ENCODE measurements around the gene KCND2. TPM values are rescaled to one million over a fixed set of nuclear protein-coding genes. Genes with fewer than 3 reads are reported as not detected.

Gene KCND2
- total RNA-seq, 1 donor from 2014 or later: 3.7 TPM

DNA sequence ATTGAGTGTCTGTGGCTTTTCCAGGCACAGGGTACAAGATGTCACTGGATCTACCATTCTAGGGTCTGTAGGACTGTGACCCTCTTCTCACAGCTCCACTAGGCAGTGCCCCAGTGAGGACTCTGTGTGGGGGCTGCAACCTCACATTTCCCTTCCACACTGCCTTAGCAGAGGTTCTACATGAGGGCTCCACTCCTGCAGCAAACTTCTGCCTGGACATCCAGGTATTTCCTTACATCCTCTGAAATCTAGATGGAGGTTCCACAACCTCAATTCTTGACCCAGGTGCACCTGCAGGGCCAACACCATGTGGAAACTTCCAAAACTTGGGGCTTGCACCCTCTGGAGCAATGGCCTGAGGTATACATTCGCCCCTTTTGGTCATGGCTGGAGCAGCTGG is 183.7 kb downstream of the KCND2 start:
- Mint-ChIP-seq H3K4me1 (no peaks in the 10 kb centered on the region), H3K27me3 (ENCODE audit: low read depth) (no peaks in the 10 kb centered on the region), H3K36me3 (peaks cover 5% of the 10 kb centered on the region), H3K27ac (no peak overlapping the region), H3K9me3 (peaks cover 32% of the 10 kb centered on the region), H3K4me3 (no peak overlapping the region)
- TF ChIP-seq CTCF (IDR thresholded peaks at IDR 0.05; ENCODE audit: unreplicated experiment): no peak
- DNase-seq (ENCODE audit: low spot score in 2 of 2, unreplicated experiment in 2 of 2): no peak

- Mint-ChIP-seq H3K9me3 (peaks cover 11% of the 10 kb centered on the region), H3K4me1 (no peaks in the 10 kb centered on the region), H3K4me3 (no peak overlapping the region), H3K27ac (no peak overlapping the region), H3K27me3 (ENCODE audit: low read depth) (no peaks in the 10 kb centered on the region), H3K36me3 (peaks cover 5% of the 10 kb centered on the region)
- no peak for DNase-seq (ENCODE audit: low spot score in 2 of 2, unreplicated experiment in 2 of 2)
- no peak for TF ChIP-seq CTCF (IDR thresholded peaks at IDR 0.05; ENCODE audit: unreplicated experiment)
Observed at GRCh38 chr7:120460949-120461348, 188.0 kb downstream of the KCND2 start.

- Mint-ChIP-seq H3K9me3 (peaks cover 2% of the 10 kb centered on the region), H3K4me3 (no peak overlapping the region), H3K27me3 (ENCODE audit: low read depth) (no peaks in the 10 kb centered on the region), H3K27ac (no peak overlapping the region), H3K36me3 (no peaks in the 10 kb centered on the region), H3K4me1 (no peaks in the 10 kb centered on the region)
- TF ChIP-seq CTCF (IDR thresholded peaks at IDR 0.05; ENCODE audit: unreplicated experiment): no peak
- DNase-seq (ENCODE audit: low spot score in 2 of 2, unreplicated experiment in 2 of 2): no peak
Observed at GRCh38 chr7:120462991-120463390, 190.0 kb downstream of the KCND2 start.

- H3K4me3 Mint-ChIP-seq: no peak overlapping the region
- H3K27ac Mint-ChIP-seq: no peak overlapping the region
- TF ChIP-seq CTCF (IDR thresholded peaks at IDR 0.05; ENCODE audit: unreplicated experiment): no peak
- no peaks in the 10 kb centered on the region for H3K9me3 Mint-ChIP-seq
- DNase-seq (ENCODE audit: low spot score in 2 of 2, unreplicated experiment in 2 of 2): no peak
- H3K27me3 Mint-ChIP-seq (ENCODE audit: low read depth): no peaks in the 10 kb centered on the region
- no peaks in the 10 kb centered on the region for H3K36me3 Mint-ChIP-seq
- H3K4me1 Mint-ChIP-seq: no peaks in the 10 kb centered on the region
Observed at GRCh38 chr7:120464104-120464503, 191.1 kb downstream of the KCND2 start.

GRCh38 chr7:120467676-120468075 is 194.7 kb downstream of the KCND2 start:
- Mint-ChIP-seq H3K36me3 (no peaks in the 10 kb centered on the region), H3K9me3 (no peaks in the 10 kb centered on the region), H3K27me3 (ENCODE audit: low read depth) (no peaks in the 10 kb centered on the region), H3K27ac (no peak overlapping the region), H3K4me1 (no peaks in the 10 kb centered on the region), H3K4me3 (no peak overlapping the region)
- DNase-seq (ENCODE audit: low spot score in 2 of 2, unreplicated experiment in 2 of 2): no peak
- TF ChIP-seq CTCF (IDR thresholded peaks at IDR 0.05; ENCODE audit: unreplicated experiment): no peak

DNA sequence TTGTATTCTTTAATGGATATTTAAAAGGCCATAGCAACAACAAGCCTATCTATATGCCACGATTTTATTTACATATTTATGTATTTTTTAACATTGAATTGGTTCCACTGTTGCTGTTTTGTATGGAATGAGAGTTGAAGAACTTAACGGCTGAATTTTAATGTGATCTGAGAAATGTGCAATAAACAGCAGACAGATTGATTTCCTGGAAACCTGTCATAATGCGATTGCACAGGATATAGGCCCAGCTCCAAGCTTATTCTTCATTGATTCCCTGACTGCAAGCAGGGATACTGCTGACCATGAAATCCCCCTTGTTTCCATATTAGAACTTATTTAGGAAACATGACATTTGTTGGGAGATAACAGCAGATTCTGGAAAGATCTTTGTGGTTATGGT is 195.6 kb downstream of the KCND2 start:
- H3K27me3 Mint-ChIP-seq (ENCODE audit: low read depth): no peaks in the 10 kb centered on the region
- no peak overlapping the region for H3K27ac Mint-ChIP-seq
- no peak overlapping the region for H3K4me3 Mint-ChIP-seq
- no peaks in the 10 kb centered on the region for H3K36me3 Mint-ChIP-seq
- H3K4me1 Mint-ChIP-seq: no peaks in the 10 kb centered on the region
- no peaks in the 10 kb centered on the region for H3K9me3 Mint-ChIP-seq
- no peak for DNase-seq (ENCODE audit: low spot score in 2 of 2, unreplicated experiment in 2 of 2)
- no peak for TF ChIP-seq CTCF (IDR thresholded peaks at IDR 0.05; ENCODE audit: unreplicated experiment)
